IMR-90 (cell line): ENCODE data around the gene ZNF439. TPM values are rescaled to one million over a fixed set of nuclear protein-coding genes. Genes with fewer than 3 reads are reported as not detected.

Experiments
- ATAC-seq: fragments of 200-7000 bp; cut with Tn5 transposase; 2 replicates; pipeline ENCODE4 v1.9.1; 2020; ENCODE audit warnings: low read depth, mild to moderate bottlenecking, moderate library complexity
- BruUV-seq: library from RNA; stranded (reverse); fragments of 400-500 nt; replicated peaks from 2 replicates; lab custom pipeline; 2021; lab: Mats Ljungman, UMichigan
- CTCF ChIA-PET: fragments of 300-600 bp; formaldehyde crosslinking; extraction: SDS; loops from one replicate; lab custom pipeline; 2021; ENCODE audit warnings: antibody characterized with exemption; lab: Yijun Ruan, JAX
- POLR2A ChIA-PET: fragments of 300-600 bp; sonication (Branson Sonifier 250); formaldehyde crosslinking; loops from one replicate; lab custom pipeline; 2022; ENCODE audit warnings: antibody characterized with exemption; ENCODE audit not compliant: unreplicated experiment; lab: Charles Lee
- DNase-seq: peaks from one replicate; pipeline ENCODE4 v3.0.0; 2013
- H2AFZ ChIP-seq: replicated peaks from 2 replicates; pipeline ENCODE3; 2013; ENCODE audit warnings: low read length, mild to moderate bottlenecking; ENCODE audit not compliant: poor library complexity
- H2AK5ac ChIP-seq: 2 replicates; pipeline ENCODE4 v1.6.1; 2013; ENCODE audit warnings: low read depth, low read length, inconsistent platforms
- H2AK9ac ChIP-seq: replicated peaks from 2 replicates; pipeline ENCODE3; 2013; ENCODE audit warnings: mild to moderate bottlenecking, low read depth, low read length, moderate library complexity; ENCODE audit not compliant: poor library complexity
- H2BK120ac ChIP-seq: 2 replicates; pipeline ENCODE4 v1.6.1; 2013; ENCODE audit warnings: low read depth, low read length, inconsistent platforms
- H2BK15ac ChIP-seq: 3 replicates; pipeline ENCODE4 v1.6.1; 2013; ENCODE audit warnings: low read depth, low read length, inconsistent platforms
- H2BK20ac ChIP-seq: 2 replicates; pipeline ENCODE4 v1.6.1; 2013; ENCODE audit warnings: low read depth, mild to moderate bottlenecking, inconsistent platforms, low read length, moderate library complexity
- H2BK5ac ChIP-seq: 2 replicates; pipeline ENCODE4 v1.6.1; 2013; ENCODE audit warnings: mild to moderate bottlenecking, low read depth, low read length, inconsistent platforms; ENCODE audit not compliant: poor library complexity, severe bottlenecking
- H3K14ac ChIP-seq: replicated peaks from 2 replicates; pipeline ENCODE4 v1.6.1; 2013; ENCODE audit warnings: low read depth, low read length, inconsistent platforms
- H3K18ac ChIP-seq: 2 replicates; pipeline ENCODE4 v1.6.1; 2013; ENCODE audit warnings: low read depth, low read length, control low read depth
- H3K23ac ChIP-seq: 2 replicates; pipeline ENCODE4 v1.6.1; 2013; ENCODE audit warnings: low read depth, low read length, inconsistent platforms
- H3K27ac ChIP-seq: 2 replicates; pipeline ENCODE4 v1.5.1; 2013; ENCODE audit warnings: mild to moderate bottlenecking, control low read depth, low read length; ENCODE audit not compliant: insufficient read depth
- H3K27me3 ChIP-seq: 2 replicates; pipeline ENCODE4 v1.6.1; 2013; ENCODE audit warnings: low read length; ENCODE audit not compliant: control insufficient read depth, insufficient read depth
- H3K36me3 ChIP-seq: 2 replicates; pipeline ENCODE4 v1.6.1; 2013; ENCODE audit warnings: low read length, mixed read lengths; ENCODE audit not compliant: control insufficient read depth, insufficient read depth
- H3K4ac ChIP-seq: 2 replicates; pipeline ENCODE4 v1.6.1; 2013; ENCODE audit warnings: low read depth, low read length, inconsistent platforms
- H3K4me1 ChIP-seq: 2 replicates; pipeline ENCODE4 v1.6.1; 2013; ENCODE audit warnings: low read length, mixed read lengths; ENCODE audit not compliant: control insufficient read depth, insufficient read depth
- H3K4me2 ChIP-seq: 2 replicates; pipeline ENCODE4 v1.6.1; 2013; ENCODE audit warnings: low read depth, mild to moderate bottlenecking, control low read depth, low read length, moderate library complexity
- H3K4me3 ChIP-seq: 2 replicates; pipeline ENCODE4 v1.5.1; 2013; ENCODE audit warnings: low read depth, mild to moderate bottlenecking, control low read depth, low read length, moderate library complexity; ENCODE audit not compliant: insufficient read depth
- H3K56ac ChIP-seq: 2 replicates; pipeline ENCODE4 v1.6.1; 2013; ENCODE audit warnings: low read length, inconsistent platforms; ENCODE audit not compliant: insufficient read depth; ENCODE audit errors: extremely low read depth
- H3K79me1 ChIP-seq, 2 experiments: 2 replicates each; pipeline ENCODE4 v1.6.1; 2013; ENCODE audit warnings: low read length in 2 of 2, inconsistent platforms in 1 of 2, low read depth in 1 of 2
- H3K9ac ChIP-seq: 2 replicates; pipeline ENCODE4 v1.6.1; 2013; ENCODE audit warnings: low read depth, low read length, control low read depth
- H3K9me1 ChIP-seq: 2 replicates; pipeline ENCODE4 v1.6.1; 2013; ENCODE audit warnings: low read length, inconsistent platforms; ENCODE audit not compliant: insufficient read depth
- H3K9me3 ChIP-seq: 2 replicates; pipeline ENCODE4 v1.6.1; 2013; ENCODE audit warnings: low read length; ENCODE audit not compliant: control insufficient read depth, insufficient read depth
- H4K20me1 ChIP-seq: 2 replicates; pipeline ENCODE4 v1.6.1; 2013; ENCODE audit warnings: low read length, inconsistent platforms; ENCODE audit not compliant: insufficient read depth
- H4K5ac ChIP-seq: 2 replicates; pipeline ENCODE4 v1.6.1; 2013; ENCODE audit warnings: mild to moderate bottlenecking, low read depth, low read length, control low read depth
- H4K8ac ChIP-seq, 2 experiments: 2 replicates each; pipeline ENCODE4 v1.6.1; 2013; ENCODE audit warnings: low read depth in 2 of 2, low read length in 2 of 2, control low read depth in 1 of 2, inconsistent platforms in 1 of 2
- H4K91ac ChIP-seq: 2 replicates; pipeline ENCODE4 v1.6.1; 2013; ENCODE audit warnings: low read depth, low read length, inconsistent platforms; ENCODE audit not compliant: insufficient read depth
- CEBPB ChIP-seq: IDR thresholded peaks from 2 replicates; pipeline ENCODE4 v1.6.1; 2012; ENCODE audit warnings: low read depth, low read length, improper control_type of control experiment
- MAZ ChIP-seq: IDR thresholded peaks from 2 replicates; pipeline ENCODE4 v1.6.1; 2012; ENCODE audit warnings: low read depth, mild to moderate bottlenecking, low read length, improper control_type of control experiment, moderate library complexity, borderline replicate concordance
- NFE2L2 ChIP-seq: fragments of 150-350 bp; IDR thresholded peaks from 2 replicates; pipeline ENCODE4 v1.6.1; 2016; ENCODE audit warnings: low read depth, mild to moderate bottlenecking, low read length
- WGBS, 2 experiments: methylation state at CpG; one replicate each; pipeline versions ENCODE4 v1.1.5 to v1.1.7; 2013; ENCODE audit warnings: missing lambda C conversion rate in 2 of 2; ENCODE audit not compliant: insufficient read length in 1 of 2; ENCODE audit errors: extremely low coverage in 2 of 2; 5-methylcytosine and 5-hydroxymethylcytosine counted together
- dilution Hi-C: fragments of 300-500 bp; cut with HindIII; formaldehyde crosslinking; loops from one replicate; pipeline ENCODE4 v1.14.3; 2018; ENCODE audit warnings: low sequenced_read_pairs; ENCODE audit not compliant: unreplicated experiment
- in situ Hi-C: fragments of 300-500 bp; cut with MboI; formaldehyde crosslinking; loops from 3 replicates; pipeline ENCODE4 v1.14.3; 2019; ENCODE audit warnings: low sequenced_read_pairs, inconsistent platforms, mixed read lengths
- intact Hi-C: fragments of 100-400 bp; cut with micrococcal nuclease; formaldehyde crosslinking; loops from 2 replicates; pipeline ENCODE4 v1.10.0; 2022
- polyA plus RNA-seq, 3 experiments: library from polyadenylated mRNA; depleted of rRNA; stranded (reverse); fragments of >200 nt; gene quantifications; 2 replicates each; pipeline ENCODE4 v1.2.3, GENCODE V29; 2012; ENCODE audit warnings: low replicate concordance in 1 of 3
- total RNA-seq: library from RNA; depleted of rRNA; stranded (reverse); fragments of >200 nt; gene quantifications from 2 replicates; pipeline ENCODE4 v1.2.3, GENCODE V29; 2012

Gene ZNF439
- total and polyA plus RNA-seq, 2 of the 4 experiments (the other 2 are of a cell fraction) = 4.8 to 8.4 TPM

- Histone ChIP-seq H3K4ac (no peak overlapping the region), H3K4me2 (no peak overlapping the region), H2BK120ac (no peak overlapping the region), H3K18ac (no peak overlapping the region), H3K14ac (no peak overlapping the region), H4K8ac (no peak overlapping the region), H2AK9ac (no peak overlapping the region), H3K4me1 (no peaks in the 10 kb centered on the region), H3K4me3 (no peak overlapping the region), H3K27me3 (no peaks in the 10 kb centered on the region), H3K36me3 (no peaks in the 10 kb centered on the region), H2BK5ac (no peak overlapping the region), H3K56ac (no peak overlapping the region), H3K9ac (no peak overlapping the region), H4K91ac (no peak overlapping the region), H2AFZ (no peak overlapping the region), H2BK20ac (no peak overlapping the region), H4K20me1 (no peaks in the 10 kb centered on the region), H3K9me3 (no peaks in the 10 kb centered on the region), H3K27ac (no peak overlapping the region), H4K5ac (no peak overlapping the region), H3K9me1 (no peaks in the 10 kb centered on the region), H2BK15ac (no peak overlapping the region), H3K23ac (no peak overlapping the region), H3K79me1 (no peaks in the 10 kb centered on the region), H2AK5ac (no peak overlapping the region)
- POLR2A ChIA-PET = no interaction called here
- WGBS, 2 experiments = 100% methylated on average over 3 of the region's 12 CpGs; no CpG with 5 or more reads in 1 of the 2 experiments
- ATAC-seq (no peak), DNase-seq (no peak)
- intact Hi-C loops = loop anchor here (5.0 kb wide), 2 partner anchors 83 to 792 kb away; partner anchors contain the start of gene ZNF491
- BruUV-seq = no TSS peak
- dilution Hi-C loops = no loop called here
- CTCF ChIA-PET = interaction anchor here (1.5 kb wide), 1 partner anchor 108 kb away, joined by 3 read pairs; no protein-coding TSS in a partner anchor
- in situ Hi-C loops = loop anchor here (5.0 kb wide), 1 partner anchor 262 kb away; the partner anchor contains the start of gene ZNF20
- TF ChIP-seq NFE2L2 = no peak
- no peak for TF ChIP-seq MAZ
- TF ChIP-seq CEBPB = no peak
Observed at GRCh38 chr19:11880598-11880997, 32.1 kb downstream of the ZNF439 start.
